Thymus (tissue), 11 donors: ENCODE data around the gene NOL4. TPM values are rescaled to one million over a fixed set of nuclear protein-coding genes. Genes with fewer than 3 reads are reported as not detected.

ENCODE experiments used
- DNase-seq, 9 donors: peaks; one replicate each; pipeline ENCODE4 v3.0.0-alpha.2; 2013; ENCODE audit warnings: low spot score in 9 of 9, low read depth in 6 of 9, missing footprints in 1 of 9
- H3K27ac ChIP-seq, 2 donors: one replicate each; pipeline ENCODE4 v1.5.1; 2013; ENCODE audit warnings: control low read depth in 1 of 2, low read depth in 1 of 2, low read length in 1 of 2, mild to moderate bottlenecking in 1 of 2, moderate library complexity in 1 of 2
- H3K27me3 ChIP-seq, 2 donors: one replicate each; pipeline ENCODE4 v1.5.1; 2013; ENCODE audit warnings: low read length in 1 of 2; ENCODE audit not compliant: control insufficient read depth in 2 of 2, insufficient read depth in 1 of 2
- H3K36me3 ChIP-seq, 2 donors: one replicate each; pipeline ENCODE4 v1.5.1; 2013; ENCODE audit warnings: low read length in 1 of 2, mild to moderate bottlenecking in 1 of 2, moderate library complexity in 1 of 2; ENCODE audit not compliant: control insufficient read depth in 2 of 2, insufficient read depth in 2 of 2
- H3K4me1 ChIP-seq, 2 donors: one replicate each; pipeline ENCODE4 v1.5.1; 2013; ENCODE audit warnings: low read length in 2 of 2; ENCODE audit not compliant: control insufficient read depth in 2 of 2, insufficient read depth in 2 of 2
- H3K4me3 ChIP-seq, 2 donors: one replicate each; pipeline ENCODE4 v1.5.1; 2013; ENCODE audit warnings: low read length in 2 of 2, control low read depth in 1 of 2, mild to moderate bottlenecking in 1 of 2
- H3K9me3 ChIP-seq, 2 donors: one replicate each; pipeline ENCODE4 v1.5.1; 2013; ENCODE audit warnings: low read length in 1 of 2, mild to moderate bottlenecking in 1 of 2; ENCODE audit not compliant: control insufficient read depth in 2 of 2, insufficient read depth in 1 of 2
- WGBS: extraction: QIAGEN DNeasy Blood & Tissue Kit; methylation state at CpG from one replicate; pipeline ENCODE4 v1.1.7; 2013; 5-methylcytosine and 5-hydroxymethylcytosine counted together
- polyA plus RNA-seq: library from polyadenylated mRNA; stranded (reverse); fragments of 200-250 nt; gene quantifications from one replicate; pipeline ENCODE4 v1.2.3, GENCODE V29; 2013
- total RNA-seq: library from RNA; stranded (reverse); fragments of 120-200 nt; gene quantifications from one replicate; pipeline ENCODE4 v1.2.4, GENCODE V29; 2013
- donor health status: healthy.

Gene NOL4
- total and polyA plus RNA-seq, 2 donors = 0.11 to 0.61 TPM

- Histone ChIP-seq H3K4me3 (no peak overlapping the region), H3K36me3 (no peaks in the 10 kb centered on the region), H3K27ac (no peak overlapping the region), H3K27me3 (no peaks in the 10 kb centered on the region), H3K4me1 (no peaks in the 10 kb centered on the region), H3K9me3 (no peaks in the 10 kb centered on the region)
- DNase-seq = no peak
These were observed 17.3 kb downstream of the NOL4 start for GRCh38 chr18:34207344-34207851.

- DNase-seq = no peak
- 90% methylated on average over 2 of the region's 2 CpGs for WGBS
These were observed 20.8 kb downstream of the NOL4 start for GRCh38 chr18:34203866-34204265.

GRCh38 chr18:34196256-34196655, 28.5 kb downstream of the NOL4 start:
- no peaks in the 10 kb centered on the region for H3K9me3 ChIP-seq
- H3K36me3 ChIP-seq = no peaks in the 10 kb centered on the region
- no peak overlapping the region for H3K4me3 ChIP-seq
- H3K27me3 ChIP-seq = no peaks in the 10 kb centered on the region
- no peaks in the 10 kb centered on the region for H3K4me1 ChIP-seq
- no peak overlapping the region for H3K27ac ChIP-seq
- DNase-seq = no peak

More at GRCh38 chr18:34203866-34204265, 20.8 kb downstream of the NOL4 start:
- H3K4me1 ChIP-seq = no peaks in the 10 kb centered on the region
- H3K27ac ChIP-seq = no peak overlapping the region
- H3K27me3 ChIP-seq = no peaks in the 10 kb centered on the region
- H3K4me3 ChIP-seq = no peak overlapping the region
- H3K36me3 ChIP-seq = no peaks in the 10 kb centered on the region
- H3K9me3 ChIP-seq = no peaks in the 10 kb centered on the region

- no peak overlapping the region for H3K27ac ChIP-seq
- no peaks in the 10 kb centered on the region for H3K9me3 ChIP-seq
- H3K27me3 ChIP-seq = no peaks in the 10 kb centered on the region
- H3K36me3 ChIP-seq = no peaks in the 10 kb centered on the region
- H3K4me1 ChIP-seq = no peaks in the 10 kb centered on the region
- no peak overlapping the region for H3K4me3 ChIP-seq
- DNase-seq = no peak
- WGBS = 82% methylated on average over 3 of the region's 3 CpGs
These were observed 30.5 kb downstream of the NOL4 start for GRCh38 chr18:34194239-34194638.

GRCh38 chr18:34189656-34190435, 34.9 kb downstream of the NOL4 start:
- WGBS = 83% methylated on average over 3 of the region's 3 CpGs
- DNase-seq = no peak
- Histone ChIP-seq H3K27me3 (no peaks in the 10 kb centered on the region), H3K4me1 (no peaks in the 10 kb centered on the region), H3K36me3 (no peaks in the 10 kb centered on the region), H3K4me3 (no peak overlapping the region), H3K9me3 (no peaks in the 10 kb centered on the region), H3K27ac (no peak overlapping the region)
